Uterus (tissue), 4 donors: ENCODE data around the gene CFAP97. TPM values are rescaled to one million over a fixed set of nuclear protein-coding genes. Genes with fewer than 3 reads are reported as not detected.

Source experiments
- DNase-seq, 2 donors: peaks; one replicate each; pipeline ENCODE4 v3.0.0-alpha.2; 2019 to 2020
- H3K27ac ChIP-seq, 2 donors: fragments of 200-600 bp; sonication (generic); 1 replicate in 1 of 2; 2 replicates in 1 of 2; pipeline ENCODE4 v1.5.1; 2016 to 2018
- H3K27me3 ChIP-seq, 2 donors: fragments of 200-600 bp; sonication (generic); one replicate each; pipeline ENCODE4 v1.5.1; 2018 to 2019; ENCODE audit warnings: control low read depth in 1 of 2
- H3K36me3 ChIP-seq, 2 donors: fragments of 200-600 bp; sonication (generic); one replicate each; pipeline ENCODE4 v1.5.1; 2019; ENCODE audit warnings: control low read depth in 1 of 2
- H3K4me1 ChIP-seq, 2 donors: fragments of 200-600 bp; sonication (generic); one replicate each; pipeline ENCODE4 v1.5.1; 2018 to 2019; ENCODE audit warnings: control low read depth in 1 of 2
- H3K4me3 ChIP-seq, 2 donors: fragments of 200-600 bp; sonication (generic); 1 replicate in 1 of 2; 2 replicates in 1 of 2; pipeline ENCODE4 v1.5.1; 2018 to 2019; ENCODE audit warnings: mild to moderate bottlenecking in 1 of 2
- H3K9me3 ChIP-seq, 2 donors: fragments of 200-600 bp; sonication (generic); one replicate each; pipeline ENCODE4 v1.5.1; 2019; ENCODE audit warnings: control low read depth in 1 of 2
- POLR2A ChIP-seq, 2 donors: fragments of 450-650 bp; IDR thresholded peaks; one replicate each; pipeline ENCODE4 v1.6.1; 2016; ENCODE audit warnings: antibody characterized with exemption in 2 of 2, mild to moderate bottlenecking in 1 of 2, moderate library complexity in 1 of 2
- intact Hi-C: fragments of 100-400 bp; cut with DNase I; formaldehyde crosslinking; loops from one replicate; pipeline ENCODE4 v1.15.1; 2023; ENCODE audit warnings: low total_unique reads
- total RNA-seq, 4 donors: library from RNA; depleted of rRNA in 3 of 4; stranded (reverse); fragments of >200 nt in 3 of 4; gene quantifications; one replicate each; pipeline versions ENCODE4 v1.1.0 to v1.2.4, GENCODE V29; 2014 to 2023
- TF ChIP-seq, protein P1 (sequence below), 4 experiments: fragments of 200-600 bp in 2 of 4; fragments of 450-650 bp in 2 of 4; sonication (generic) in 2 of 4; IDR thresholded peaks; one replicate each; pipeline ENCODE4 v1.5.1; 2016 to 2019; ENCODE audit warnings: antibody characterized with exemption in 4 of 4, mild to moderate bottlenecking in 2 of 4, moderate library complexity in 1 of 4
- donor health status: DM: yes; HTN: yes; CAD: no.

Gene CFAP97
- total RNA-seq, 4 donors from 2014 or later: 20.9 to 63.1 (median 42.0) TPM

DNA sequence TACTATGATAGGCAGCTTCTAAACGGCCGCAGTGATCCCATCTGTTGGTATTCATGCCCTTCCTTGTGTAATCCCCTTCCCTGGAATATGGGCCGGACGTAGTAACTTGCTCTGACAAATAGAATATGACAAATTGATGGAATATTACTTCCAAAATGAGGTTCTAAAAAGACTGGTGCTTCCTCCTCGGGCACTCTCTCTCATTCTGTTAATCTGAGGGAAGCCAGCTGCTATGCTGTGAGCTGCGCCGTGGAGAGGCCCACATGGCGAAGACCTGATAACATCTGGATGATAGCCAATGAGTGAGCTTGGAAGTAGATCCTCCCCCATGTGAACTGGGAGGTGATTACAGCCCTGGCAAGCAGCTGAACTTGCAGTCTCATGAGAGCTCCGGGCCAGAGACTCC, 88.0 kb downstream of the CFAP97 start:
- intact Hi-C loops: no loop called here
- Histone ChIP-seq H3K27me3 (no peaks in the 10 kb centered on the region), H3K4me3 (no peak overlapping the region), H3K36me3 (no peaks in the 10 kb centered on the region), H3K4me1 (no peaks in the 10 kb centered on the region), H3K27ac (peak overlapping the region; percentile 31 to 48), H3K9me3 (no peaks in the 10 kb centered on the region)
- peak; percentile 72 to 73 for DNase-seq
- TF ChIP-seq, protein P1, sequence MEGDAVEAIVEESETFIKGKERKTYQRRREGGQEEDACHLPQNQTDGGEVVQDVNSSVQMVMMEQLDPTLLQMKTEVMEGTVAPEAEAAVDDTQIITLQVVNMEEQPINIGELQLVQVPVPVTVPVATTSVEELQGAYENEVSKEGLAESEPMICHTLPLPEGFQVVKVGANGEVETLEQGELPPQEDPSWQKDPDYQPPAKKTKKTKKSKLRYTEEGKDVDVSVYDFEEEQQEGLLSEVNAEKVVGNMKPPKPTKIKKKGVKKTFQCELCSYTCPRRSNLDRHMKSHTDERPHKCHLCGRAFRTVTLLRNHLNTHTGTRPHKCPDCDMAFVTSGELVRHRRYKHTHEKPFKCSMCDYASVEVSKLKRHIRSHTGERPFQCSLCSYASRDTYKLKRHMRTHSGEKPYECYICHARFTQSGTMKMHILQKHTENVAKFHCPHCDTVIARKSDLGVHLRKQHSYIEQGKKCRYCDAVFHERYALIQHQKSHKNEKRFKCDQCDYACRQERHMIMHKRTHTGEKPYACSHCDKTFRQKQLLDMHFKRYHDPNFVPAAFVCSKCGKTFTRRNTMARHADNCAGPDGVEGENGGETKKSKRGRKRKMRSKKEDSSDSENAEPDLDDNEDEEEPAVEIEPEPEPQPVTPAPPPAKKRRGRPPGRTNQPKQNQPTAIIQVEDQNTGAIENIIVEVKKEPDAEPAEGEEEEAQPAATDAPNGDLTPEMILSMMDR (IDR thresholded peaks at IDR 0.05): no peak
- no peak for TF ChIP-seq POLR2A (IDR thresholded peaks at IDR 0.05)

DNA sequence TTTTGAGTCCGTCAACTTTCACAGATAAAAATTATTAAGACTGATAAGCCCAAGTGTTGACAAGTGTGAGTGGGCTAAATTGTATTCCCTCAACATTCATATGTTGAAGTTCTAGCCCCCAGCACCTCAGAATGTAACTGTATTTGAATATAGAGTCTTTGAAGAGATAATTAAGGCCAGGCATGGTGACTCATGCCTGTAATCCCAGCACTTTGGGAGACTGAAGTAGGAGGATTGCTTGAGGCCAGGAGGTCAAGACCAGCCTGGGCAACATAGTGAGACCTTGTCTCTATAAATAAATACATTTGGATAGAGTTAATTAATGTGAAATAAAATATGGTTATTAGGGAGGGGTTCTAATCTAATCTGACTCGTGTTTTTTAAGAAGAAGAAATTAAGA, 90.5 kb downstream of the CFAP97 start:
- H3K27me3 ChIP-seq: no peaks in the 10 kb centered on the region
- H3K9me3 ChIP-seq: no peaks in the 10 kb centered on the region
- no peak overlapping the region for H3K4me3 ChIP-seq
- no peak for TF ChIP-seq POLR2A (IDR thresholded peaks at IDR 0.05)
- TF ChIP-seq, protein P1 (IDR thresholded peaks at IDR 0.05): no peak
- intact Hi-C loops: no loop called here
- no peaks in the 10 kb centered on the region for H3K4me1 ChIP-seq
- H3K27ac ChIP-seq: no peak overlapping the region
- H3K36me3 ChIP-seq: no peaks in the 10 kb centered on the region
- no peak for DNase-seq

DNA sequence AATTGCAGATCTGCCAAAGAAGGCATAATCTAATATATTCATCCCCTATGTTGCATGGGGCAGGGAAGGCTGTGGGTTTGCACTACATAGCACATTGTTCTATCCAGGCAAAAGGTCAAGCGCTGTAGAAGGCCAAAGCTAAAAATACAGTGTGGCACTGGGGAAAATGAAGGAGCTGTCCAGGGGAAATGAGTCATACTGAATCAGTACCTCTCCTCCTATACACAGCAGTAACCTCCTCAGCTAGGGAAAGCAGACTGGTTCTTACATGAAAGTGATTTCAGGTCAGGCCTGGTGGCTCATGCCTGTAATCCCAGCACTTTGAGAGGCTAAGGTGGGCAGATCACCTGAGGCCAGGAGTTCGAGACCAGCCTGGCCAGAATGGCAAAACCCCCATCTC, 91.7 kb downstream of the CFAP97 start:
- no peak for TF ChIP-seq POLR2A (IDR thresholded peaks at IDR 0.05)
- TF ChIP-seq, protein P1 (IDR thresholded peaks at IDR 0.05): no peak
- Histone ChIP-seq H3K9me3 (no peaks in the 10 kb centered on the region), H3K4me1 (no peaks in the 10 kb centered on the region), H3K27ac (peak overlapping the region; percentile 43 to 51), H3K4me3 (no peak overlapping the region), H3K36me3 (no peaks in the 10 kb centered on the region), H3K27me3 (no peaks in the 10 kb centered on the region)
- DNase-seq: peak; percentile 31 to 53
- intact Hi-C loops: no loop called here

DNA sequence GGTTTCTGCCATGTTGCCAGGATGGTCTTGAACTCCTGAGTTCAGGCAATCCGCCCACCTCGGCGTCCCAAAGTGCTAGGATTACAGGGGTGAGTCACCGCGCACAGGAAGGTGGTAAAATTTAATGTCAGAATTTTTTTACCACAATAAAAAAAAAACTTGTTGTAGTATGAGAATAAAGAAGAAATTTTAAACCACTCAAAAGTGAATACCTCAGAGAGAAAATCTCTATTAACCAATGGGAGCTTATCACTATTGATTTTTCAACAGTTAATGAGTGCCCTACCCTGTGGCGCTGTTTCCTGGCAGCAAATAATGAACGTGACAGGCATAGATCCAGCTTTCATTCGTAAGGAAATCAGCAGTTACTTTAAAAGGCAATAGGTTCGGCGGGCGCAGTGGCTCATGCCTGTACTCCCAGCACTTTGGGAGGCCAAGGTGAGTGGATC, 93.4 kb downstream of the CFAP97 start:
- intact Hi-C loops: no loop called here
- DNase-seq: no peak
- Histone ChIP-seq H3K4me1 (no peaks in the 10 kb centered on the region), H3K27ac (no peak overlapping the region), H3K9me3 (no peaks in the 10 kb centered on the region), H3K36me3 (no peaks in the 10 kb centered on the region), H3K27me3 (no peaks in the 10 kb centered on the region), H3K4me3 (no peak overlapping the region)
- TF ChIP-seq, protein P1 (IDR thresholded peaks at IDR 0.05): no peak
- TF ChIP-seq POLR2A (IDR thresholded peaks at IDR 0.05): no peak

- Histone ChIP-seq H3K4me3 (no peak overlapping the region), H3K4me1 (no peaks in the 10 kb centered on the region), H3K9me3 (no peaks in the 10 kb centered on the region), H3K27me3 (no peaks in the 10 kb centered on the region), H3K36me3 (no peaks in the 10 kb centered on the region), H3K27ac (no peak overlapping the region)
- intact Hi-C loops: no loop called here
- no peak for DNase-seq
- no peak for TF ChIP-seq POLR2A (IDR thresholded peaks at IDR 0.05)
- TF ChIP-seq, protein P1 (IDR thresholded peaks at IDR 0.05): no peak
Observed at GRCh38 chr4:185109736-185110135, 94.1 kb downstream of the CFAP97 start.

Other genes starting within 250 kb of the CFAP97 start
- gene HELT, start 185.5 kb downstream of the CFAP97 start, total RNA-seq: not detected
- 10 to 100 TPM in 2 of 4 donors, 1 to 10 TPM in 2; 9.5 to 24.4 (median 14.4) TPM for gene SLC25A4, start 60.7 kb downstream of the CFAP97 start, total RNA-seq
- gene SNX25, start 5.6 kb upstream of the CFAP97 start, total RNA-seq: 100 to 1,000 TPM in 1 of 4 donors, 10 to 100 TPM in 2, 1 to 10 TPM in 1; 7.1 to 113 (median 20.9) TPM
- gene LRP2BP, start 191.9 kb upstream of the CFAP97 start, total RNA-seq: 1 to 10 TPM; 1.2 to 3.3 (median 2.0) TPM
- 10 to 100 TPM in 2 of 4 donors, 1 to 10 TPM in 1, under 1 TPM in 1; 0.51 to 17.6 (median 10.9) TPM for gene ANKRD37, start 192.8 kb upstream of the CFAP97 start, total RNA-seq
- 100 to 1,000 TPM in 1 of 4 donors, 10 to 100 TPM in 3; 18.2 to 170 (median 55.8) TPM for gene UFSP2, start 222.0 kb upstream of the CFAP97 start, total RNA-seq